Right renal pelvis (tissue), 4 donors: ENCODE measurements around the gene NBEA. TPM values are rescaled to one million over a fixed set of nuclear protein-coding genes. Genes with fewer than 3 reads are reported as not detected.
"Not testable (repeated sequence)": the region's sequence is repeated elsewhere in the genome, so short reads cannot be mapped to it uniquely, and the experiment has no call there.

Experiments
- DNase-seq, 4 donors: peaks; one replicate each; pipeline ENCODE4 v3.0.0-alpha.2; 2013; ENCODE audit warnings: low read depth in 4 of 4, low spot score in 3 of 4, missing footprints in 1 of 4
- polyA plus RNA-seq, 4 donors: library from polyadenylated mRNA; unstranded; fragments of 120-200 nt; gene quantifications; one replicate each; pipeline ENCODE4 v1.2.1, GENCODE V29; 2013; ENCODE audit not compliant: insufficient read length in 4 of 4

NBEA gene
- polyA plus RNA-seq, 4 donors, result 15.6 to 19.9 (median 18.3) TPM

GRCh38 chr13:35039012-35039411 is 96.9 kb downstream of the NBEA start:
- no peak for DNase-seq

GRCh38 chr13:35046587-35046986 is 104.5 kb downstream of the NBEA start:
- no peak for DNase-seq

GRCh38 chr13:35055705-35056104 is 113.6 kb downstream of the NBEA start:
- DNase-seq, result no peak

- DNase-seq, result no peak
Observed at GRCh38 chr13:35057858-35058257, 115.8 kb downstream of the NBEA start.

GRCh38 chr13:35058585-35058984 is 116.5 kb downstream of the NBEA start:
- not testable (repeated sequence) for DNase-seq

- no peak for DNase-seq
Observed at GRCh38 chr13:35086667-35087066, 144.6 kb downstream of the NBEA start.

- DNase-seq, result no peak
Observed at GRCh38 chr13:35092251-35092650, 150.2 kb downstream of the NBEA start.

- DNase-seq, result no peak
Observed at GRCh38 chr13:35092751-35093150, 150.7 kb downstream of the NBEA start.

- DNase-seq, result no peak
Observed at GRCh38 chr13:35093356-35093755, 151.3 kb downstream of the NBEA start.

- DNase-seq, result not testable (repeated sequence)
Observed at GRCh38 chr13:35106771-35107170, 164.7 kb downstream of the NBEA start.

- DNase-seq, result no peak
Observed at GRCh38 chr13:35107535-35107934, 165.5 kb downstream of the NBEA start.

- DNase-seq, result not testable (repeated sequence)
Observed at GRCh38 chr13:35113612-35114011, 171.5 kb downstream of the NBEA start.

- DNase-seq, result no peak
Observed at GRCh38 chr13:35127466-35127865, 185.4 kb downstream of the NBEA start.

- no peak for DNase-seq
Observed at GRCh38 chr13:35129500-35129899, 187.4 kb downstream of the NBEA start.

GRCh38 chr13:35131471-35131870 is 189.4 kb downstream of the NBEA start:
- DNase-seq, result no peak

GRCh38 chr13:35136585-35136984 is 194.5 kb downstream of the NBEA start:
- no peak for DNase-seq

- no peak for DNase-seq
Observed at GRCh38 chr13:35139591-35139990, 197.5 kb downstream of the NBEA start.

GRCh38 chr13:35140321-35140720 is 198.3 kb downstream of the NBEA start:
- DNase-seq, result no peak

- DNase-seq, result no peak
Observed at GRCh38 chr13:35140831-35141230, 198.8 kb downstream of the NBEA start.

- no peak for DNase-seq
Observed at GRCh38 chr13:35143123-35143522, 201.1 kb downstream of the NBEA start.

GRCh38 chr13:35144166-35144890 is 202.3 kb downstream of the NBEA start:
- DNase-seq, result no peak

- DNase-seq, result no peak
Observed at GRCh38 chr13:35146686-35147085, 204.6 kb downstream of the NBEA start.
